ENCODE results near the gene AKNA.

DNA sequence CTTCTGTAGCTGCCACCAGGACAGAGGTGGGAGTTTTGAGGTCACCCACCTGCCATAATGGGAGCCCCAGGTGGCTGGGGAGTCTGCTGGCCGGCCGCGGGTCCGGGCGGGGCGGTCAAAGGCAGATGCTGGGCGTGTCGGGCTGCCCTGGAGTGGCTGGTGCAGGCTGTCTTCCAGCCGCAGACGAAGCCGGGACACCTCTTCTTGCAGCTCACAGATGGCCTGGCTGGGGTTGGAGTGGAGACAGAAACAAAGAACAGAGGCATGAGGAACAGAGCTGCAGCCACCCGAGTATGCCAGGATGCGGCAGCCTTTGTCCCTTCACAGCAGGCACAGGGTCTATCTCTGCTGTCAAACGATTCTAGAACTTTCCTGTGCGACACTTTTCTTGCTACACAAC lies 40.1 kb downstream of the AKNA start:
- TF ChIP-seq POLR2A (IDR thresholded peaks at IDR 0.05; ENCODE audit: low read depth, low read length) = no peak
- no peak for TF ChIP-seq TAF1 (IDR thresholded peaks at IDR 0.05; ENCODE audit: borderline replicate concordance, low read depth, low read length)
- no peak for TF ChIP-seq POLR2AphosphoS5 (IDR thresholded peaks at IDR 0.05; ENCODE audit: low read depth, low read length)
